Glomerular endothelial cell (primary cell): ENCODE results near the gene STAC2. TPM values are rescaled to one million over a fixed set of nuclear protein-coding genes. Genes with fewer than 3 reads are reported as not detected.
A peak's percentile ranks its signal among the peaks of the same experiment; 100 is the strongest.
"Not testable (repeated sequence)": the region's sequence is repeated elsewhere in the genome, so short reads cannot be mapped to it uniquely, and the experiment has no call there.

Source experiments
- DNase-seq: peaks from one replicate; pipeline ENCODE4 v3.0.0-alpha.2; 2011; ENCODE audit warnings: low read depth, low spot score; ENCODE audit errors: extremely low read depth
- total RNA-seq: library from RNA; depleted of rRNA; stranded (reverse); fragments of >200 nt; gene quantifications from 2 replicates; pipeline ENCODE4 v1.2.3, GENCODE V29; 2015

The STAC2 gene, protein sequence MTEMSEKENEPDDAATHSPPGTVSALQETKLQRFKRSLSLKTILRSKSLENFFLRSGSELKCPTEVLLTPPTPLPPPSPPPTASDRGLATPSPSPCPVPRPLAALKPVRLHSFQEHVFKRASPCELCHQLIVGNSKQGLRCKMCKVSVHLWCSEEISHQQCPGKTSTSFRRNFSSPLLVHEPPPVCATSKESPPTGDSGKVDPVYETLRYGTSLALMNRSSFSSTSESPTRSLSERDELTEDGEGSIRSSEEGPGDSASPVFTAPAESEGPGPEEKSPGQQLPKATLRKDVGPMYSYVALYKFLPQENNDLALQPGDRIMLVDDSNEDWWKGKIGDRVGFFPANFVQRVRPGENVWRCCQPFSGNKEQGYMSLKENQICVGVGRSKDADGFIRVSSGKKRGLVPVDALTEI
- total RNA-seq: not detected in 2 replicates

DNA sequence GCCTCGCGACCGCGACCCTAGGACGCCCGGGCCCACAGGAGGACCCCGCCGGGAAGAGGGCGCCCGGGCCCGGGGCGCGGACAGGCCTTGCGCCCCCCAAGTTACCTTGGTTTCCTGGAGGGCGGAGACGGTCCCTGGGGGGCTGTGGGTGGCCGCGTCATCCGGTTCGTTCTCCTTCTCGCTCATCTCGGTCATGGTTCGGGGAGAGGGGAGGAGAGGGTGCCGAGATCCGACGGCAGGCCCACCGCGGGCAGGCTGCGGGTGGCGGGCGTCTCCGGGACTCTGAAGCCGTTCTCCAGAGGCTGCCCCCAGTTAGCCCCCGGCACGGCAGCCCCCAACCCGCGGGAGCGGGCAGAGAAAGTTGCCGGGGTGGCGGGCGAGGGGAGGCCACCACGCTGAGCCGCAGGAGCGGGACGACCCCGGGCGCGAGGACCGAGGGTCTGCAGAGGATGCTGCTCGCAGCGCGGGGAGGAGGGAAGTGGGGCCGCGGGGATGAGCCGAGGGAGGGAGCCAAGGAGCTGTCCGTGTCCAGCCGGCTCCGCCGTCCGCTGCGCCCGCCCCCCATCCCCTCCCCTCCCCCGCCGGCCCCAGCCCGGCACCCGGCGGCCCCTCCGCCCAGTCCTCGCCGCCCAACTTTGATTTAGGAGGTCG is at the start of gene STAC2:
STAC2 (minus strand) TSS at position 638 of the 651 bp plus-strand sequence; CDS start at position 195, 443 bp downstream.
- DNase-seq: no peak

DNA sequence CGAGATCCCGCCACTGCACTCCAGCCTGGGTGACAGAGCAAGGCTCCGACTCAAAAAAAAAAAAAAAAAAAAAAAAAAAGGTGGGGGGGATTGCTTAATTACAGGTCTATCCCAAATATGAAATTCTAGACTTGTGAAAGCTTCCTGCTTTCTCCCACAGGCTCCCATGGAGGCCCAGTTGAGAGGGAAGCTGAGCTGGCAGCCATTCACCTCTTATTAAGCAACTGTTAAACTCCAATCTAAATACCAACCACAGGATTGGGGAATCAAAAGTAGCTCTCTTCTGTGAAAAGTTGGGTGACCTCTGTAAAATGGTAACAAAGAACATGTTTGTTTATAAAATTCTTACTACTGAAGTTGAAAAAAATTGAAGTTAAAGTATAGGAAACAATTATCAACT is 45.8 kb upstream of the STAC2 start:
- DNase-seq: no peak

DNA sequence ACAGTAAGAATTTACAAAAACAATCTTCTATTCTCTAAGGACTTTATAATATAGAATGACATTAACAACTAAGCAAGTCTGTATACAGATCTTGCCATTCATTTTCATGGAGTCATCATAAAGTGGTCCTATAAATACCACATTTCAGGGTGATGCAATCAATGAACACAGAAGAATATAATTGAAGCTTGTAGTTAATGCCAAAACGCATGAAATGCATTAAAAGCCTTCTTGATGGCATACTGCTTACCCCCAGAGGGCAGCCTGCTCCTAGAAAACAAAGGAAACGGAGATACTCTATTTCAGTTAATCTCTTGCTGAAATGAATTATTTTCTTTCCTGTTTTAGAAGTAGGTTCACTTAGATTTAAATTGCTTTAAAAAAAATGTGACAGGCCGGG is 45.2 kb upstream of the STAC2 start:
- no peak for DNase-seq

DNA sequence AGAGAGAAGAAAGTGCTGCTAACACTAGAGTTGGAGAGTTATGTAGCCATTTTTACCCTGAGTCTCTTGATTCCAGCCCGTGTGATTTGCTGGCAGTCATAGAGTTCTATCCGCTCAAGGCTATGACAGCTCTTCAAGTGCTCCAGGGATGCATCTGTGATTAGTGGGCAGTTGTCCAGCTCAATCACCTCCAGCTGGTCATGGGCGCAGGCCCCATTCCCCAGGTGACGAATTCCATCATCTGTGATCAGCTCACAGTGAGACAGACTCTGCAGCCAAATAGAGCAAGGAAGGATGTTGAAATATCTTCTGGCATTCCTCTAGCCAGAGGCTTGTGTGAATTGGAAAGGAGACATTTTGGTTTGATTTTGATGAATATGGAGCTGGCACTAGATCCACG is 38.4 kb upstream of the STAC2 start:
- DNase-seq: no peak

DNA sequence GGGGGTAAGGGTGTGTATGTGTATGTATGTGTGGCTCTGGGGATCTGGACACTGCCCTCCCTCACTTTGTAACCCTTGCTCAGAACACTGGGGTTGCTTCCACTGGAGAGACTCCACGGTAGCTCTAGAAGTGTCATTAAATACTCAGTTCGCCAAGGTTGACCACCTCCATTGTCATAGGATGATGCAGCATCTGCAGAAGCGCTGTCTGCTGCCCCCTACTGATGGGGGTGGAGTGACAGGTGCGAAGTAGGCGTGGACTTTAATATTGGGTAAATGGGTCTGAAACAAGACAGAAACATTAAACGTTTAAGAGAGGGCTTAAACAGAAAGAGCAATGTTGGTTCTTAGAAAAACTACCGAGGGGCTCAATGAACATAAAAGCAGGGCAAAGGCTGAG is 35.5 kb upstream of the STAC2 start:
- DNase-seq: no peak

DNA sequence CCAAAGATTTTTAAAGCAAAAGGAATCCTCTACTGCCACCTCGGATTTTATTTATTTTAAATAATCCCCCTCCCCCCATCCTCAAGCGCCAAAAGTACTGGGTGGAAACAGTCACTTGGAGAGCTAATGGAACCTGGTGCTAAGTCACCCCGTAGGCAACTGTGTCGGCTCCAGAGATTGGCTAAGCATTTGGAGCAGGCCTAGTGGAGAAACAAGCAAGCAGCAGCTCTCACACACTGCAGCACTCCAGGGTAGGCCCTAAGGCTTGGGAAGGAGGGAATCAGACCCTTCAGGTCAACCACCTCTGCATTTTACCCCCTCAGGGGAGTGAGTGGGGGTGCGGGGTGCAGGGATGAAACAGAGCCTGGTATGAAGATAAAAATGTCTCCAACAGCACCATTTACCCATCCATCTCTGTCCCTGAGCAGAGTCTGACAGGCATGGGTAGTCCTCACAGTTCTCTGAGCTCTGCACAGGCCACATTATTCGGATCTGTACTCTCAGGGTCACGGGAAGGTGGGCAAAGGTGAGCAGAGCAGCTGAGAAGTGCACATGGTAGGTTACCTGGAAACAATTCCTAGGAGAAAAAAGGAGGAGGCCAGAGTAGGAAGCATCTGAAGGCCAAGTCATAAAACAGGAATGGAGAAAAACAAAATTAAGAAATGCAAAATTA is 27.2 kb upstream of the STAC2 start:
- DNase-seq: no peak

DNA sequence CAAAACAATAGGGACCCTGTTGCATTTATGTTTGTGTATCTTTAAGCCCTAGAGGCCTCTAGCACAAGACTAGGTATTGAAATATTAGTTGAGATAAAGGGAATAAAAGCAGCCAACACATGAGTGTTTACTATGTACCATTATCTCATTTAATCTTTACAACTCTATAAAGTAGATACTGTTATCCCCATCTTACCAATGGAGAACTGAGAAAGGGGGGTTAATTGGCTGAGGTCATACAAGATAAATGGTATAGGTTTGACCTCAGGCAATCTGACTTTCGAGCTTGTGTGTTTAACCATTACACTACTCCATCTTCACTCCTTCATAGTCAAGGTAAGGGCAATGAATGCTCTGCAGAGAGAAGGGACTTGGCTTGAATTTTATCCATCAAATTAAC is 26.3 kb upstream of the STAC2 start:
- no peak for DNase-seq

DNA sequence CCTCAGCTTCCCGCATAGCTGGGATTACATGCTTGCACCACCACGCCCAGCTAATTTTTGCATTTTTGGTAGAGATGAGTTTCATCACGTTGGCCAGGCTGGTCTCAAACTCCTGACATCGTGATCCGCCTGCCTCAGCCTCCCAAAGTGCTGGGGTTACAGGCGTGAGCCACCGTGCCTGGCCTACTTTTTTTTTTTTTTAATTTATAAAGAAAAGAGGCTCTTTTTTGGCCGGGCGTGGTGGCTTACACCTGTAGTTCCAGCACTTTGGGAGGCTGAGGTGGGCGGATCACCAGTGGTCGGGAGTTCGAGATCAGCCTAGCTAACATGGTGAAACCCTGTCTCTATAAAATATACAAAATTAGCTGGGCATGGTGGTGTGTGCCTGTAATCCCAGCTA is 24.3 kb upstream of the STAC2 start:
- DNase-seq: not testable (repeated sequence)

DNA sequence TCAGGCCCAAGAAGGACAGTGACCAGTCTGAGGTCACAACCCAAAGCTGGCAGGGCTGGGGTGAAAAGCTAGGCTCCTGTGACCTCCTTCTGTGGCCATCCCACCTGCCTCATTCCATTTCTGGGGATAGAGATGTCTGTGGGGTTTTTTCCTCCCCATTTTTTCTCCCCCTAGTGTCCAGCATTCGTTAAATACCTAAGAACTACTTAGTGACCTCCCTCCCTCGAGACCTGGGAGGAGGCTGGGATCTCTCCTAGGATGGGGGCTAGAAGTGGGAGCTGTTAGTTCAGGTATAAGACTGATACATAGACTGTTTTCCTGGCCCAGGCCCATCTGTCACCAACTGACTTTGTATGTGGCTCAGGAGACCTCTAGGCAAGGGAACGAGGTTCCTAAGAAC is 20.5 kb upstream of the STAC2 start:
- DNase-seq: no peak

DNA sequence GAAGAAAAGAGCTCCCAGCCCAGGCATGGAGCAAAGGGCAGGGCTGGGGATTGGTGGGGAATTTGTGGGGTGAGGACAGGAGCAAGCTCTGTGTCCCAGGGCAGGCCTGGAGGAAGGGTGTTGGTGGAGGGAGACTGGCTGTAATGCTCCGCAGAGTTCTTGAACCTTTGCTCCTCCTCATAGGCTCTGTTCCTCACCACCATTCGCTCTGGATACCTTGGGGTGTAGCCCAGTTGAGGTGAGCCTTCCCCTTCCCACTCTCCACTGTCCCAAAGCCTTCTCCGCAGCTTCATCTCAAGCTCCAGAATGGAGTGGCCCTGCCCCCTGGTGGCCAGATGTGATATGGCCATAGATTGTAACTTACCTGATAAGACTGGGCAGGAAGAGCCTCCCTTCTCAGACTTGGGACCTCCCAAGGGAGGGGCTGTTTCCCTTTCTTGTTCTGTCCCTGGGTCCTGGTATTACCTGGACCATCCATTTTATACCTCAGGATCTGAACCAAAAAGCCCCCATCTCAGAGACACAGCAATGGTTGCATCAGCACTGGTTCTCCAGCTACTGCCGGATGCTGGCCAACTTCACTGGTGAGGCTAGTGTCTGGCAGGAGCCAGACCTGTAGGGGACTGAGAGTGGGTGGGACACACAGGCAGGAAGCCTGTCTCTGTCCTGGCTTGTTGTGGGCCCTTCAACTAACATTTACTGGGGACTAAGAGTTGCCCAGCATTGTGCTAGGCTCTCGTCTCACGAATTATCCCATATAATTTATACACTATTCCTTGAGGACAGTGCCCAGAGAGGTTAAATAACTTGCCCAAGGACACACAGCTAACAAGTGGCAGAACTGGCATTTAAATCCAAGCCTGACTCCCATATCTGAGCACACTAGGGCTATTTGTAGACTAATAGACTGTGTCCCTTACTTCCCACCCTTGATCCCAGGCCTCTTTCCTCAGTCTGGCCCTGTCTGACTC is 19.1 kb upstream of the STAC2 start:
- peak; percentile 61 for DNase-seq

DNA sequence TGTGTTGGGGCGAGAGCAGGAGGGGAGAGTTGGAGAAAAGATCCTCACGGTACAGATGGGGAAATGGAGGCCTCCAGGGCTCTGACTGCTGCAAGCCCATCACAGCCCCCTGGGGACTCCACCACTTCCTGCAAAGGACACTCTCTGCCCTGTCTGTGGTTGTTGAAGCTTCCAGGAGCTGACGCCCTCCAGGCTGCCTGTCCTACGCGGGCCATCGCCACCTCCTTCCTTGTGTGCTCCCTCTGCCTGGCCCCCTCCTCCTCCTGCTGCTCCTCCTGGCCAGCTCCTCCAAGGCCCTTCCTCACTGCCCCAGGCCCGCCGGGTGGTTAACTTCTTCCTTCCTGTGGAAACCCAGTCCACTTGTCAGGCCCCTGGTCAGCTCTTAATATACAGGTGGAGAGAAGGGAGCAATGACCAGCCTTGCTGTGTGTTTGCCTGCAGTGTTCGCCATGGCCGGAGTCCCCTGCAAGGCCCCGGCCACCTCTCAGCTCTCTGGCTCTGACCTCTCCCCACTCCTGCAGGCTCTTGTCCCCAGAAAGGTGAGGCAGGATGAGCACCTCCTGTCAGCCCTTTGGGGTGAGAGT is 18.4 kb upstream of the STAC2 start:
- no peak for DNase-seq

DNA sequence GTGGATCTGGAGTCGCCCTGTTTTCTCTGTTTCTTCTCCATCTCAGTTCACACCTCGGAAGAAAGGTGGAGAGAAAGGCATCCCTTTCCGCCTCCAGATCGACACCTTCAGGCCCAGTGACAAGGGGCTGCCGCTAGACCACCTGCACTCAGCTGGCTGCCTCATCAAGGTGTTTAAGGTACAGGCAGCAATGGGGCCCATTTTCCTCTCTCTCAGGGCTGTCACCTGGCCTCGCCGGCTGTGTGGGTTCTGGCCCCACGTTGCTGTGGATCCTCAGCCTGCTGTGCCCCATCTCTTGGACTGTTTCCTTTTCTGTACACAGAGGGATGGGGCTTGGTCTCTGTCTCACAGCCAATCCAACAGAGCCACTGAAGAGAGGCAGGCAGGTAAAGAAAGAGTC is 17.4 kb upstream of the STAC2 start:
- no peak for DNase-seq

DNA sequence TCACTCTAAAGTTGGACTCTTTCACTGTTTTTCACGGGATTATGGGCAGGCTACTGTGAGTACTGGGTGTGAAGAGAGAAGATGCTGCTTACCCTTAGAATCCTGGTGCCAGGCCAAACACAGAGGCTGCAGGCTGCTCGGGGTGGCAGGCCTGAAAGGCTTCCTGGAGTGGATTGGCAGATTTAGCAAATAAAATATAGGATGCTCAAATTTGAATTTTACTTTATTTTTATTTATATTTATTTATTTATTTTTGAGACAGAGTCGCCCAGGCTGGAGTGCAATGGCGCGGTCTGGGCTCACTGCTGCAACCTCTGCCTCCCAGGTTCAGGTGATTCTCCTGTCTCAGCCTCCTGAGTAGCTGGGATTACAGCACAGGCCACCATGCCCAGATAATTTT is 14.9 kb upstream of the STAC2 start:
- no peak for DNase-seq

DNA sequence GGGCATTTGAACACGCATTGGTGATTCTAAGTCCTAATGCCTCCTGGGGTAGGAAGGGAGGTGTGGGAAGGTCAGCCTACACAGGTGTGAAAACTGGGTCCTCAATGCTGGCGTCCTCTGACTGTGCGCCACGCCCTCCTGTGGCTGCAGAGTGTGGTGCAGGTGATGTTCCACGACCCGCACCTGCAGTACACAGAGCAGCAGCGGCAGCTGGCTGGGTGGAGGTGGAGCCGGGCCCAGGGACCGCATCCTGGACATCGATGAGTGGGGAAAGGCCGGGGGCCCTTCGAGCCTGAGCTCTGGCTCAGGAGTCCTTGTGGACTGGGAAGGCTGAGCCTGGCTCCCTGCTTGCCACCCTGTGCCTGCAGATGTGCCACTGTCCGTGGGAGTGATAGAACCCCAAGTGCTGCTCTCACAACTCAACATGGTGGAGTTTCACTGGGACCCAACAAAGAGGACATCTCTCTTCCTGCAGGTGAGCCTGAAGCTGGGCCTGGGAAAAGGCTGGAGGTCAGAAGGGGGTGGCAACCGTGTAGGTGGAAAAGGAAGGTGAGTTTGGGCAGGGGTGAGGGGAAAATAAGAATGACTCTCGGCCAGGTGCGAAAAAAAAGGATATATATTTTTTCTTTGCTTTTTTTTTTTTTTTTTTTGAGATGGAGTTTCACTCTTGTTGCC is 14.0 kb upstream of the STAC2 start:
- DNase-seq: no peak

DNA sequence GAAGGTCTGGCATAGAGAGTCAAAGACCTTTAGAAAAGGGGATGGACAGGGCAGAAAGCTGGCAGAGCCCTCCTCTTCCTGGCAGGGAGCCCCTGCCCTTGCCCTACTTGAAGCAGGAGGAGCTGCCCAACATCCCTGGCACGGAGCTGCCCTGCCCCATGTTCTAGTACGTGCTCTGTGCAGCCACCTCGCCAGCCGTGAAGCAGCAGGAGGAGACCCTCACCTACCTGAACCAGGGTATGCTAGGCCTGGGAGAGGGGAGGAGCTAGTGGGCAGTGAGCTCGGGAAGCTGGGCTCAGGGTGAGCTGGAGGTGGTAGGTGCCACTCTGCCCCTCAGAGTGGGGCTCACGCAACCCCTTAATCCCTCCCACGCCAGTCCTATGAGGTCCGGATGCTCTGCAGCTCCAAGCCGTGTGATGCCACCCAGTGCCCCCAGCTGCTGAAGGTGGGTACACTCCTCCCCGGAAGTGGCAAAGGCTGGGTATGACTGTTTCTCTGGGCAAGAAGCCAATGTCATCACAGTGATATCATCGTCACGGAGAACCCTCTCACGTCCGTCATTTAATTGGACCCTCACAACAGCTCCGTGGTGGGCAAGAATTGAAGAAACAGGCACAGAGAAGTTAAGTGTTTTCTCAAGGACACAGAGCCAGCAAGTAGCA is 12.7 kb upstream of the STAC2 start:
- no peak for DNase-seq

DNA sequence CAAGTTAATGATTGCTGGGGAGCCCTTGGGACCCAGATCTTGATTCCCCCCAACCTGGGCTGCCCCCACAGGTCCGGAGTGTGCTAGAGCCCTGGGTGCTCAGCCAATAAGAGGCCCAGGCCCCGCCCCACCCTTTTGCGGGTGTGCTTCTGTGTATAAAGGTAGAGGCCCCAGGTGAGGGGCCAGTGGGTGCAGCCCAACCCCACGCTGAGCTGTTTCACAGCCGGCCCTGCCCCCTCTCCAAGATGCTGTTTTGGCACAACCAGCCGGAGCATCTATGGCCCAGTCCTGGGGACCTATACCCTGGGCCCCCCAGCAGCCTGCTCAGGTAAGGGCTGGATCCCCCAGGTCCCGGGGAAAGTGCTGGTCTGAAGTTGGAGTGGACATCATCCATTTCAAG is 11.8 kb upstream of the STAC2 start:
- DNase-seq: no peak

DNA sequence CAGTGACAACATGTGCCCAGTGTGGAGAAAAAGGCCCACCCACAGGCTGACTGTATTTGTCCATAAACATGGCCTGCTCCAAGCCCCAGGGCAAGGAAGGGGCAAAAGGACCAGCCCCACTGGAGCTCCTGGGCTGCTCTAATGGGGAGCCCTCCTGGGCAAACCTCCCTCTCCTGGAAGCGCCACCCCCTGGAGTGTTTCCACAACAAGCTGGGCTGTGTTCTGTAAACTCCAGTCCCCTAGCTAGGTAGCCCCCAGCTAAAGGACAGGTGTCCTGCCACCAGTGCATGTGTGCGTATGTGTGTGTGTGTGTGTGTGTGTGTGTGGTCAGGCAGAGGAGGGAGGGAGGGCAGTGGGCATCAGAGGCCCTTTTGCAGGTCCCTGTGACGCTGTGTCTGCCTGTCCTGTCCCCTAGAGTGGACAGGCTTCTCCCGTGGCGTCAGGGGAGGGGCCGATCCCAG is 11.3 kb upstream of the STAC2 start:
- no peak for DNase-seq

DNA sequence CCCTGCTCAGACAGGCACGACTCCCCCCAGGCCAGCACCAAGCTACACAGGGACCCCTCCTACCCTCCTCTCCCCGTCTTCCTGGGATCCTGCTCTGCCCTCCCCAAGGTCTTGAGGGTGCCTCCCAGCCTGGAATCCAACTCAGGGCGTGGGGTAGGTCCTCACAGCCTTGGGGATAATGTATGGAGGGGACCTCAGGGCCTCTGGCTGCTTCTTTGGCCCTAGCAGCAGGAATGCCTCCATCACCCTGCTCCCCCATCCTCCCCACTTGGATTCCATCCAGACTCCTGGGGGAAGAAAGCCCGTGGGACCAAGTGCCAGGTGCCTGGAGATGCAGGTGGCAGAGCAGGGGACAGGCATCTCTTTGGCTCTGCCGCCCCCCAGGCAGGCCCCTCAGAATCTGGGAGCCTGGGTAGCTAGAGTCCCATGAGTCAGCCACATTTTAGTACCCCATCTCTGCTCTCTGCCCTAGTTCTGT is 10.7 kb upstream of the STAC2 start:
- no peak for DNase-seq
